ENCODE measurements around the gene AFG1L. TPM values are rescaled to one million over a fixed set of nuclear protein-coding genes. Genes with fewer than 3 reads are reported as not detected.

AFG1L gene
- total and polyA plus RNA-seq, 11 donors = 1.9 to 16.6 (median 10.9) TPM

- WGBS, 4 donors = 70 to 85% (median 82%) methylated on average over 5 of the region's 5 CpGs
- intact Hi-C loops (cut with DNase I) = no loop called here
- TF ChIP-seq CTCF (IDR thresholded peaks at IDR 0.05) (no peak), POLR2A (IDR thresholded peaks at IDR 0.05) (no peak)
Measured at GRCh38 chr6:108510461-108511319, 215.8 kb downstream of the AFG1L start.

GRCh38 chr6:108518714-108519576, 224.1 kb downstream of the AFG1L start:
- no peak overlapping the region for H3K4me3 ChIP-seq
- no peaks in the 10 kb centered on the region for H3K4me1 ChIP-seq
- H3K36me3 ChIP-seq = peaks cover 0 to 35% (median 15%) of the 10 kb centered on the region in 9 donors
- intact Hi-C loops (cut with DNase I) = no loop called here
- TF ChIP-seq POLR2A (IDR thresholded peaks at IDR 0.05) (no peak), CTCF (IDR thresholded peaks at IDR 0.05) (peak in 7 of 12 donors; percentile 11 to 33 (median 28))
- no peaks in the 10 kb centered on the region for H3K9me3 ChIP-seq
- H3K27ac ChIP-seq = no peak overlapping the region
- ATAC-seq (no peak), DNase-seq (no peak)
- H3K27me3 ChIP-seq = no peaks in the 10 kb centered on the region
- 84 to 88% (median 86%) methylated on average over 5 of the region's 5 CpGs for WGBS, 4 donors

More at GRCh38 chr6:108510461-108511319, 215.8 kb downstream of the AFG1L start:
- DNase-seq (no peak), ATAC-seq (no peak)
- peaks cover 0 to 7% (median 0%) of the 10 kb centered on the region in 12 donors for H3K9me3 ChIP-seq
- H3K4me1 ChIP-seq = no peaks in the 10 kb centered on the region
- H3K4me3 ChIP-seq = no peak overlapping the region
- peaks cover 0 to 17% (median 0%) of the 10 kb centered on the region in 9 donors for H3K36me3 ChIP-seq
- H3K27me3 ChIP-seq = no peaks in the 10 kb centered on the region
- no peak overlapping the region for H3K27ac ChIP-seq

- no peak for ATAC-seq
- H3K9me3 ChIP-seq = no peaks in the 10 kb centered on the region
- 86 to 98% (median 90%) methylated on average over 1 of the region's 1 CpG for WGBS, 4 donors
Measured at GRCh38 chr6:108521616-108522107, 226.8 kb downstream of the AFG1L start.

More at GRCh38 chr6:108521616-108522107, 226.8 kb downstream of the AFG1L start:
- Histone ChIP-seq H3K4me3 (no peak overlapping the region), H3K27ac (no peak overlapping the region), H3K36me3 (peaks cover 0 to 35% (median 15%) of the 10 kb centered on the region in 9 donors), H3K4me1 (no peaks in the 10 kb centered on the region), H3K27me3 (no peaks in the 10 kb centered on the region)
- intact Hi-C loops (cut with DNase I) = loop anchor here in 4 of 10 donors (5.0 to 10.0 kb wide), 3 partner anchors 537 to 547 kb away; no protein-coding TSS in a partner anchor
- TF ChIP-seq POLR2A (IDR thresholded peaks at IDR 0.05) = no peak
- no peak for TF ChIP-seq CTCF (IDR thresholded peaks at IDR 0.05)
- DNase-seq = no peak

Measured in heart left ventricle (tissue), 16 donors.